Stimulated activated CD4-positive, alpha-beta T cell treated with anti-CD3 and anti-CD28 coated beads, Interleukin-1b, Interleukin-23, amount 100 ng/mL, for 48 hours (primary cell): ENCODE results near the gene CBFB.
"Not testable (repeated sequence)": the region's sequence is repeated elsewhere in the genome, so short reads cannot be mapped to it uniquely, and the experiment has no call there.

Experiments
- DNase-seq: peaks from one replicate; pipeline ENCODE4 v3.0.0-alpha.2; 2020

The CBFB gene

DNA sequence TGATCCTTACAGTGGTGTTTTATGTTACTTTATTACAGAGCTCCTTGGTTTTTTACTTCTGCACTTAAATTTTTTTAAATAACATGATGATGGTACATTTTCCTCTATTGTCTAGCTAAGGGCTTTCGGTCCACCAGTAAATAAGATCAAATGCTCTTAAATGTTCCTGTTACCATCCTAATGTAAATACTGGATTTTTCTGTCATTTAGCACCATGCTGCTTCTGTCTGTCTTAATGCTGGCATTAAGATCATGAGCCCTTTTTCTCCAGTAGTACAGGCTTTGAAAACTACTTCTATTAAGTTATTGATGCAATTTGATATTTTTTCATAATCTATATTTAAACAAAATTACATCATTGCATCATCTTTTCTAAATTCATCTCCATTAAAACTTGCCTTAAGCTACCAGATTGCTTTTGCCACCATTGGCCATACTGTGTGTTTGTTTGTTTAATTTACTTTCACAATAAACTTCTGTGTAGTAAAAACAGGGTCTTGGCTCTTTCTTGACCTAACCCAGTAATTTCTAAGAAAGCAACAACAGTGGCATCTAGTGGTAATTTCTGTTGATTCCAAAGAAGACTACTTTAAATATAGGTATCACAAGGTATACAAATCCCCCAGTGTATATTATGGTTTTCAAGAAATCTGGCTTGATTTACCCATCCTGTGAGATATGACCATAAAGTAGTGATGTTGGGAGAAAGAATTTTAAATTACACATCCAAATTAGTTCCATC is 71.8 kb downstream of the CBFB start:
- DNase-seq = no peak

DNA sequence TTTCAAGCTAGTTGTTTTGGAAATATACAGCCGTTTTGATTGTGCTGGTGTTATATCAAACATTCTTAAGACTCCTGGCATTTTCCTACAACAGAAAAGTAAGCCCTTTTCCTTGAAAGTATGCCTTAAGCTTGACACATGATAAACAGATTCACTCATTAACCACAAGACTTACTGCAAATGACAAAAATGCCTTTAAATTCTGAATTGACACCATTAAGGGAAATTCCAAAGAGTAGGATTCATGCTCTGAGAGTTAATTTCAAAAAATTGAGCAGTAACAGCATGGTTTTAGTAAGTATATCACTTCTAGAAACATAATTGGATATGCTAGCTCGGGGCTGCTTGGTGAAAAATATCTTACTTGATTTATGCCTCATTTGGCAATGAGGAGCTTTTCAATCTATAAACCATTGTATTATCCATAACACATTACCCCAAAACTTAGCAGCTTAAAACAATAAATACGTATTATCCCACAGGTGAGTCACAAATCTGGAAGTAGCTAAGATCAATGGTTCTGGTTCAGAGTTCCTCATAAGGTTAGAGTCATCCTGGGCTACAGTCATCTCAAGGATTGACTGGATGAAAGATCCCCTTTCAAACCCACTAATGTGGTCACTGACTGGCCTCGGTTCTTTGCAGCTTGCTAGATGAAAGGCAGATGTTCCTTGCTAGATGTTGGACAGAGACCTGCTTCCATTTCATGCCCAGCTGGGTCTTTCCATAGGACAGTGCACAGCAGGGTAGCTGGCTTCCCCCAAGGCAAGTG is 72.5 kb downstream of the CBFB start:
- DNase-seq = peak; percentile 45

DNA sequence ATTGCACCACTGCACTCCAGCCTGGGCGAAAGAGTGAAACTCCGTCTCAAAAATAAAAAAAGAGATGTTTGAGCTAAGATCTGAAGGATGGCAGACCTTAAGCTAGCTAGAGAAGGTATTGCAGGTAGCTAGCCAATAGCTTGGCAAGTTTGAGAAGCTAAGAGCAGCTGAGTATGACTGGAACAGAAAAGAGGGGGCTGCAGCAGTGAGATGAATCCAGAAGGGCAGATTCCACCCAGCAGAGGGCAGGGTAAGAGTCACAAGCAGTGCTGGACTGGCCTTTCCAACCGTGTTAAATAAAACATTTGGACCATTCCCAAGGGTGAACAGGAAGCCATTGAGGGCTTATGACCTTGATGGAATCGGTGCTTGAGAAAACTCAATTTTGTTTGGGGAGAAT is 75.1 kb downstream of the CBFB start:
- DNase-seq = no peak

DNA sequence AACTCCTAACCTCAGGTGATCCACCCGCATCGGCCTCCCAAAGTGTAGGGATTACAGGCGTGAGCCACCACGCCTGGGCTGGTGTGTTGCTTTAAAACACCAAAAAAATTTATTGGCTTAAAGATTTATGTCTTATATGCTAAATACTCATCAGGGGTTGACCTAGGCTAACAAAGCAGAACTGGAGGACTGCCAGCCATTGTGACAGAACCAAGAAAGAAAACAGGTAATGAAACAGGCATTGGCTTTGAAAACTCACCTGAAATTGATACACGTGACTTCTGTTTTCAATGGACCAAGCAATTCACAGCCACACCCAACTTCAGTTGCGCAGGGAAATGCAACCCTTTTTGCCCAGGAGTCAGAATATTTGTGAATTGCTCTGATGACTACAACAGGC is 75.9 kb downstream of the CBFB start:
- DNase-seq = no peak

DNA sequence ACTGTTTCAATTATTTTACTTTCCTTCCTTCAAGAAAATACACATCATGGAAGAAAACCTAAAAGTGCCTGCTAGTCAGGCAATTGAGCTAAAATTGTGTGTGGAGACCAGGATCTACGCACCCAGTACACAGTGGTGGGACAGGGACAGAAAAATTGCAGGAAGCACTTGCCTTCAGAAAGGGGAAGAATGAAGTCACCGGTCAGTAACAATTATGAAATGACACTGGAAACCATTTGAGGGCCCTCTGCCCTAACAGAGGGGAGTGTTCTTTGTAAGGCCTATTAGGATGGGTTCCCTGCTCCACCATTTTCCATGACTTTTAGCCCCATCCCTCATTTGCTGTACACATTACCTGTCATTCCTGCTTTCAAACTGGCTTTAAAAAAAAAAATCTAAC is 76.3 kb downstream of the CBFB start:
- no peak for DNase-seq

DNA sequence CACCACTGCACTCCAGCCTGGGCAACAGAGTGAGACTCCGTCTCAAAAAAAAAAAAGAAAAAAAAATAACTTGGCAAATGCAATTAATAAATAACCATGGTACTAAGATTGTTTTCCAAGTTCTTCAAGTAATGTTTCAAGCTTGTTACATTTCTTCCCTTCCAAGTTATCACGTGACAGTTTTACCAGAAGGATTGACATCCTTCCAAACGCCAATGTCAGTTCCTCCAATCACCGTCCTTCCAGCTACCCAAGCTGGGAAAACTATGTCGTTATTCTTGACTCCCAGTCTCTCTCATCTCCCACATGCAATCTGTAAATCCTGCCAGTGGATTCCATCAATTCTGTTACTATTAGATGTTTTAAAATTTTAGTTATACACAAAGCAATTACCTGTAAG is 76.9 kb downstream of the CBFB start:
- no peak for DNase-seq

DNA sequence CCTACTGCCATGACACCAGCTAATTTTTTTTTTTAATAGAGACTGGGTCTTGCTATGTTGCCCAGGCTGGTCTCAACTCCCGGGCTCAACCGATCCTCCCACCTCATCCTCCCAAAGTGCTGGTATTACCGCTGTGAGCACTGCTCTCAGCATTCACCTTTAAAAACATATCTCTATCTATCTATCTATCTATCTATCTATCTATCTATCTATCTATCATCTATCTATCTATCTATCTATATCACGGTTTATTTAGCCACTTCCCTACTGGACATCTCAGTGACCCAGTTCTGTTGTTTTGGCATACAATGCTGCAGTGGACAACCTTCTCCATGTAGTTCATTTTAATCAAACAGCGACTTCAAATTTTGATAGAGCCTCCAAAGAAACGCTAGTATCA is 79.5 kb downstream of the CBFB start:
- DNase-seq = no peak

DNA sequence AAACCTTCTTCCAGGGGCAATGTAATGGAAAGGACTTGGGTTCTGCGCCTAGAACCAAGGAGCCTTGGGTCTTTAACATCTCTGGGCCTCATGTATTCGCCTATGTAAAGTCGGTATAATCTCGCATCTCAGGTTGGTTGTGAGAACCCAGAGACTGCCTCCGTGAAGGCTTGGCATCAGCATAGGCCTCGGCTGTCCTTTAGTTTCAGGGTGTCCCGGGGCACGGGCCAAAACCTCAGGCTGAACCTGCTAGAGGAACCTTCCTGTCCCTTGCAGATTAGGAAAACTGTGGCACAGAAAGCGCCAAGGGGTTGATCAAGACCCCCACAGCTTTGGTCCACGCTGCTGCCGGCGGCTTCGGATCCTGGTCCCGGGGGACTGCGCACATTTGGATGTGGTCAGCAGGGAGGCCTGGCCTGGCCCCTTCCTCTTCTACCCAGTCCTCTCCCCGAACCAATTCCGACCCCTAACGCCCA is 80.0 kb downstream of the CBFB start:
- DNase-seq = no peak

DNA sequence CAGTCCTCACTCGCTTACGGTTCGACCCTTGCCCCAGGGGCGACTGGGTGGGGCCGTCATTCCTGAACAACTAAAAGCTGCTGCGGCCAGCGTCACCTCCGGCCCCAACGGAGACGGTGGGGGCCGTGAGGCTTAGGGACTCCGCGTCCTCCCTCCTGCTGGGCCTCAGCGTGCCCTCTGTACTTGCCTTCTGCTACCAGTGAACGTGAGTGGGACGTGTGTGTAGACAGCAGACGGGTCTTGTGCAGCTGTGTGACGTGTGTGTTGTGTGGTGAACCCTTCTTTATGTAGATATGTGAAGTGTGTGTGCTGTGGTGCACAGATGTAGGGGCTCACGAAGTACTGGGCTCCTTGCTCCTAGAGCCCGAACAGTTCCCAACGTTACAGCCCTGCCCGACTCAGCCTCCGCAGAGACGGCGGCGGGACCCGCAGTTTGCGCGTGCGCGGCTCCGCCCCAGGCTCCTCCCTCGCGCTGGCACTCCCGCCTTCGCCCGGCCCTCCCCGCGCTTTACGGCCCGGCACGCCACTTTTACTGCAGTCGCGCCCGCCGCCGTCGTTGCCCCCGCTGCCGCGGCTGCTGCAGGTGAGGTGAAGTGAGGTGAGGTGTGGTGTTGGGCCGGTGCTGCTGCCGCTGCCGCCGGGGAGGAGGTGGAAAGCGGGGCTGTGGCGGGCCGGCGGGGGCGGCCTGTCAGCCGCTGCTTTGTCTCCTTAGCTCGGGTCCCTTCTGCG is 80.6 kb downstream of the CBFB start, which contains the start of gene PHAF1:
TSS of gene PHAF1 (plus strand) at position 535 of the 729 bp plus-strand sequence. CDS start 235 bp downstream, outside the sequence.
- peak; percentile 95 for DNase-seq

DNA sequence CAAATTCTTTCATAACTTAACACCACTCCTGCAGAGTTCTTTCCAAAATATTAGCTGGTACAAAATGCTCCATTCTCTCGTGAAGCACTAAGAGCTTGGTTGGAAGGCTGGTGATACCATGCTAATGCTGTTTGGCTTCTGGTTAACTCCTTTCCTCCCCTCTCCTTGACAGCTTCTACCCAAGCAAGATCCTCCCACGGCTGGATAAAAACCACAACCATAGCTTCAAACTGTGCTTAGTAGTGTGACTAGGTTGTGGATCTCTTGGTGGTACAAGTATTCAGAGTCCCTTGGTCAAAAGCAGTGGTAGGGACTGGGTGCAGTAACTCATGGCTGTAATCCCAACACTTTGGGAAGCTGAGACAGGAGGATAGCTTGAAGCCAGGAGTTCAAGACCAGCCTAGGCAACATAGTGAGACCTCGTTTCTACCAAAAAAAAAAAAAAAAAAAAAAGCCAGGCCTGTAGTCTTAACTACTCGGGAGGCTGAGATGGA is 83.0 kb downstream of the CBFB start:
- DNase-seq = no peak

DNA sequence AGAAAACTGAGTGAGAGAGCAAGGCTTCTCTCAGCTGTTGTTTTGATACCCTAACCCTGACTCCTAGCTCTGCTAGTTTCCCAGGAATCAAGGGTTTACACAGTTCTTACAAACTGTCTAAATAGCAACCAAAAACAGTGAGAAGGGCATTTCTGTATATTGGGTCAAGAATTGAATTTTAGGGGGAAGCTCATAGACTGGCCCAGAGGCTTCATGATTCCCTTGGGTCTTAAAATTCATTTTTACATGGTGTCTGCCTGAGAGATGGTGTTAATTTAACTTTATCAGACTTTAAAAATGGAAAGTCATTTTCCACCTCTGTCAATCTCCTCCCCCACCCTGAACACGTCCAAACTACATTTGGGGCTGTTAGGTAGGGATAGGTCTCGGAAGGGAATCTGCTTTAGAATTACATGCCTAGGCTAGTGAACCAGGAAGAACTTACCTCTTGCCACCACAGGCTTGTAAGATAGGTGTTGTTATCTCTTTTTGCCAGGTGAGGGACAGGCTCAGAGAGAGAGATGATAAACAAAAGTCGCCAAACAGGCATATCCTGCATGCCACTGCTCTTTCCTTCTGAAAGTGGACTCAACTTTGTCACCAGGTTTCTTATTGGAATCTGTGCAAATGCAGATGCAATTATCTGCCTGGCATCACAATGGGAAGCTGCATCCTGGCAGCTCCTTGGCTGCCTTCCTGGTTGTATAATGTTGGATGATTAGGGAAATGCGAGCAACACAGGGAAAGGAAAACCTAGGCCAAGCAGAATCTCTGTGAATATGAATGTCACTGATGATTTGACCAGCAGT is 83.8 kb downstream of the CBFB start:
- no peak for DNase-seq

DNA sequence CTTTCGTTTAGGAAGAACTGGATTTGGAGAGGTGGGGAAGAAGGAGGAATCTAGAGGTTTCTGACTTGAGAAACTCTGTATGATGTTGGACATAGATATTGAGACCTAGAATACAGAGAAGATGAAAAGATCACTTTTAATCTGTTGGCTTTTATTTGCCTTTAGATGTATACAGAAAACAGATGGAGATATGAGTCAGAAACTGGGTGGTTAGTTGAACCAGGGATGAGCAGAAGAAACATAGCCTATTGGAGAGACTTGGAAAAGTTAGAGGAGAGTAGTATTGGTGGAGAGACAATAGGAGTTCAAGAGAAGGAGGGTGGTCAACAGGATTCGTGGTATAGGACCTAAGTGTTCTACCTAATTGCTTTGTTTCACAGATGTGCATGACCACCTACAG is 85.8 kb downstream of the CBFB start:
- no peak for DNase-seq

DNA sequence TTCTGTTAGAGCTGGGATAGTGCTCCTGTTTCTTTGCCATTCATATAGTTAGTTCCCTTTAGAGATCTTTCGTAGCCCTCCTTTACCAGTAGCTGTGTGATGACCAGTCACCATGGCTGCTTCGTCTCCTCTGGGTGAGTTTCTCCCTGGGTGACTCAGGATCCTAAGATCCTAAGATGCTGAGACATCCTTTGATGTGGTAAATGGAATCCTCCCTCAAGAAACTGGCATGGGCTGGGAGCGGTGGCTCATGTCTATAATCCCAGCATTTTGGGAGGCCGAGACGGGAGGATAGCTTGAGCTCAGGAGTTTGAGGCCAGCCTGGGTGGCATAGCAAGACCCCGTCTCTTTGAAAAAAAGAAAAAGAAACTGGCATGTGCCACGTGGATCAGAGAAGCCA is 86.7 kb downstream of the CBFB start:
- DNase-seq = no peak

DNA sequence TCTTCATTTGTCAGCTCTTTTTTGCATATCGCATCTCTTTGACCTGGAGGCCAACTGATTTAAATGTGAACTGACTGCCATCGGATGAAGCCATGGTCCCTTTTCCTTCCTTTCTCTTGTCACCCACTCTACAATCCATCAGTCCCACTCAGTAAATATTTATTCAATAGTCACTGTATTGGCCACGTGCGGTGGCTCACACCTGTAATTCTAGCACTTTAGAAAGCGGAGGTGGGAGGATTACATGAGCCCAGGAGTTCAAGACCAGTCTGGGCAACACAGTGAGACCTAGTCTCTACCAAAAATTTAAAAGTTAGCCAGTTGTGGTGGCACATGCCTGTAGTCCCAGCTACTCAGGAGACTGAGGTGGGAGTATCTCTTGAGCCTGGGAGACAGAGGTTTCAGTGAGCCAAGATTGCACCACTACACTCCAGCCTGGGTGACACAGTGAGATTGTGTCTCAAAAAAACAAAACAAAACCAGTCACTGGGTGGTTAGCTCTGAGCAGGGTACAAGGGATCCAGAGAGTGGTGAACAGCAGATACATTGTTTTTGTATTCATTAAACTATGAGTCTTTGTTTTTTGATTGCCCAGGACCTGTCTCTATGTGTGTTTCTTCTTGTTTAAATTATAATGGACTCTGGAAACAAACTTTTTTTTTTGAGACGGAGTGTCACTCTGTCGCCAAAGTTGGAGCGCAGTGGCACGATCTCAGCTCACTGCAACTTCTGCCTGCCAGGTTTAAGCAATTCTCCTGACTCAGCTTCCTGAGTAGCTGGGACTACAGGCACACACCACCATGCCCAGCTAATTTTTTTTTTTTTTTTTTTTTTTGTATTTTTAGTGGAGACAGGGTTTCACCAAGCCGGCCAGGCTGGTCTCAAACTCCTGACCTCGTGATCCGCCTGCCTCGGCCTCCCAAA is 87.7 kb downstream of the CBFB start:
- no peak for DNase-seq

DNA sequence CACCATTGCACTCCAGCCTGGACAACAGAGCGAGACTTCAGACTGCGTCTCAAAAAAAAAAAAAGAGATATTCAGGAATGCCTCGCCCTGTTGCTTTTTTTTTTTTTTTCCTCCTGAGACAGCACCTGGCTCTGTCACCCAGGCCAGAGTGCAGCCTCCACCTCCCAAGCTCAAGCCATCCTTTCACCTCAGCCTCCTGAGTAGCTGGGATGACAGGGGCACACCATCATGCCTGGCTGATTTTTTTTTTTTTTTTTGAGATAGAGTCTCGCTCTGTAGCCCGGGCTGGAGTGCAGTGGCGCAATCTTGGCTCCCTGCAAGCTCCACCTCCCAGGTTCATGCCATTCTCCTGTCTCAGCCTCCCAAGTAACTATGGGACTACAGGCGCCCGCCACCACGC is 88.8 kb downstream of the CBFB start:
- DNase-seq = no peak

DNA sequence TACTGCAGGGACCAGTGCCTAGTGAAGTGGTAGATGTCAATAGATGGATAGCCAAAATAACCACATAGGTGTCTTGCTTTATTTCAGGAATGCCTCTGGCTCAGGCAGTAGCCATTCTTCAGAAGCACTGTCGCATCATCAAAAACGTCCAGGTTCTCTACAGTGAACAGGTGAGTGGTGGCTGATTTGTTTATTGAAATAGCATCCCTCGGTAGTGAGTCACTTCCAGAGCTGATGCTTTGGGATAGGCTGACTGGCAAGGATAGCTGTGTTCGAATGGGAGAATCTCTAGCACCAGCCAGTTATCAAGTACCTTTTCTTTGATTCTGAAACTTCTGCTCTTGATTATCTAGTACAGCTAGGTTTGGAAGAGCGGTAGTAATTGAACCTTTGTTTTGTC is 91.1 kb downstream of the CBFB start:
- no peak for DNase-seq

DNA sequence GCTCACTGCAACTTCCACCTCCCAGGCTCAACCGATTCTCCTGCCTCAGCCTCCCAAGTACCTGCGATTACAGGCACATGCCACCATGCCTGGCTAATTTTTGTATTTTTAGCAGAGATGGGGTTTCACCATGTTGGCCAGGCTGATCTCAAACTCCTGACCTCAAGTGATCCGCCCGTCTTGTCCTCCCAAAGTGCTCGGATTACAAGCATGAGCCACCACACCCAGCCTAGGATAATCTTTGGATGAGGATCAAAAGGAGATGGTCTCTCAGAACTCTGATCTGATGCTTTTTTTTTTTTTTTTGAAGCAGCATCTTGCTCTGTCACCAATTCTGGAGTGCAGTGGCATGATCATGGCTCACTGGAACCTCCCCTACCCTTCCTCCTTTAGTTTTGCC is 93.8 kb downstream of the CBFB start:
- not testable (repeated sequence) for DNase-seq

DNA sequence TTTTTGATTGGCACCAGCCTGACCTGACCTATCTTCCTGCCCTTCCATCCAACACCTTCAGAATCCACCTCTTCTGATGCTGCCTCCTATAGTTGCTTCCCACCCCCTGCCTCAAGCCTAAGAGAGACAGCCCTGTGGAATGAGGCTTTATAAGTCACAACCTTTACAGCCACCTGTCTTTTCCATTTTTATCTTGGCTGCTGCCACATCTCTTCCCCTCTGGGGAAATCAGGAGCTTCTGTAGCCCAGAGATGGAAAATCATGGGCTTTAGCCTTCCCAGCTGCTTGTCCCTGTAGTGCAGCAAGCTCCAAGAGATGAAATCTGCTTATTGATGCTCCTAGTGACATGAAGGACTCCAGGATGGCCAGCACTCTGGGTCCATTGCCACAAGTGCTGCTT is 99.5 kb downstream of the CBFB start:
- no peak for DNase-seq

DNA sequence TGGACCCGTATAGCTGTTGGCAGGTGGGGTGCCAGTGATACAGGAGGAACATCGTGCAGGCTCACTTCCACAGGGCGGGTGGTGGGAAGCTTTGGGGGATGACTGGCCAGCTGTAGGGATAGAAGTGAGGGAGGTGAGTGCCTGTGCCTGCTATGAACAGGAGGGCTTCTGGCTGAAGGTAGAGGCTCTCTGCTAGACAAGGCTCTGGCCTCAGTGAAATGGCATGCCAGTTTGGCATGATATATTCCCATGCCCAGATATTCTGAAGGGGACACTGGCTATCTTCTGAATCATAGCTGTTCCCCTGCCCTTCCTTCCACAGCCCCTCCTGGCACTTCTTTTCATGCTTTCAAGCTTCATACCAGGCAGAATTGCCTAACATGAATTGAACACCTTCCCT is 99.9 kb downstream of the CBFB start:
- no peak for DNase-seq

DNA sequence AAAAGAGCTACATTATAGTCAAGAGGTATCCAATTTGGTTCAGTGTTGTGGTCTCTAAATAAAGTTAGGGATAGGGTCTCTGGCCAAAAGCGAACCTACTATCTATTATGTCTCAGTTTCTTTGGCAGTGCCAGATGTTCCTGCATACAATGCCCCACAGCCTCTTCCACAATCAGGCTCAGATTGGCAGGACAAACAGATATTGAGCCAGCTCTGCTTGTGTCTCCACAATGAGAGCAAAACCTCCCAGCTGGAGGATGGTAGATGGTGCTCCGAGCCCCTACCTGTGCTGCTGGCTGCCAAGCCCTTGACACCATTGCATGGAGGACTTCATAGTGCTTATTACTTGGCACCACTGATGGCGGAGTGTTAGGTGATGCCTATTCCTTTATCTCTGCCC is 100.5 kb downstream of the CBFB start:
- DNase-seq = no peak

DNA sequence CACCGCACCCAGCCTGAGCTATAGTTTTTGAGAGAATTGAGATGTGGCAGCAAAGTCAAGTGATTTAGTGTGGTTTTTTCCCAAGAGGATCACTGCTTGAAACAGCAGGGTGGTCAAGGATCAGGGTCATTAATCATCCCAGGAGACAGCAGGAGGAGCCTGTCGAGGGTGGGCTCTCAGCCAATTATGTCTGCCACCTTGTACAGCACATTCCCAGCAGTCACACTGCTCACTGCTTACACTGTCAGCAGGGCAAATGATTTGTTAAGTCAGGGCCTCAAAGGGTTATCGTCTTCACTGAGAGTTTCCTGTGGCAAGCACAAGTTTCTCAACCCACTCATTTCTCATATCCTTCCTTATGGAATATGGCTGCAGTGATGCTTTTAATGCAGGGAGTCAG is 108.7 kb downstream of the CBFB start:
- DNase-seq = no peak

DNA sequence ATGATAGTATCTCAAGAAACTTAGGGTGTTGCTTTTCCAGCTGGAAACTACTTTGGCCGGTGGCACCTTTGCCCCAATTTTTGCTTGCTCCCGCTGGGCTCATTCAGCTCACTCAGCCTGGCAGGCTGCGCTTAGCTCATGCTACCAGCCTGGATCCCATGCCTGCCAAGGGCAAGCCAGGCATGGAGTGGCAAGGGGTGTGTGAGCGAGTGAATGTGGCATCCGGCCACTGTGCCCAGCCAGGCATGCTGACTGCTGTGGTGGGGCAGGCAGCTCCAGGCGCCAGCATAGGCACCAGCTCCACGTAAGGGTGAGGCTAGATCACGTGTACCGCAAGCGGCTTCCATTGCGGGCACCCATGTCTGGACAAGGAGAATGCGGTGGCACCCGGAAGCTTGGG is 112.4 kb downstream of the CBFB start:
- no peak for DNase-seq
